ENCODE data around the gene RNU4-1.
"Not testable (repeated sequence)": the region's sequence is repeated elsewhere in the genome, so short reads cannot be mapped to it uniquely, and the experiment has no call there.

Gene RNU4-1

GRCh38 chr12:120292661-120293531 is at the start of gene RNU4-1:
Gene RNU4-1 (minus strand): TSS chr12:120293237.
- DNase-seq = peak; percentile 88

DNA sequence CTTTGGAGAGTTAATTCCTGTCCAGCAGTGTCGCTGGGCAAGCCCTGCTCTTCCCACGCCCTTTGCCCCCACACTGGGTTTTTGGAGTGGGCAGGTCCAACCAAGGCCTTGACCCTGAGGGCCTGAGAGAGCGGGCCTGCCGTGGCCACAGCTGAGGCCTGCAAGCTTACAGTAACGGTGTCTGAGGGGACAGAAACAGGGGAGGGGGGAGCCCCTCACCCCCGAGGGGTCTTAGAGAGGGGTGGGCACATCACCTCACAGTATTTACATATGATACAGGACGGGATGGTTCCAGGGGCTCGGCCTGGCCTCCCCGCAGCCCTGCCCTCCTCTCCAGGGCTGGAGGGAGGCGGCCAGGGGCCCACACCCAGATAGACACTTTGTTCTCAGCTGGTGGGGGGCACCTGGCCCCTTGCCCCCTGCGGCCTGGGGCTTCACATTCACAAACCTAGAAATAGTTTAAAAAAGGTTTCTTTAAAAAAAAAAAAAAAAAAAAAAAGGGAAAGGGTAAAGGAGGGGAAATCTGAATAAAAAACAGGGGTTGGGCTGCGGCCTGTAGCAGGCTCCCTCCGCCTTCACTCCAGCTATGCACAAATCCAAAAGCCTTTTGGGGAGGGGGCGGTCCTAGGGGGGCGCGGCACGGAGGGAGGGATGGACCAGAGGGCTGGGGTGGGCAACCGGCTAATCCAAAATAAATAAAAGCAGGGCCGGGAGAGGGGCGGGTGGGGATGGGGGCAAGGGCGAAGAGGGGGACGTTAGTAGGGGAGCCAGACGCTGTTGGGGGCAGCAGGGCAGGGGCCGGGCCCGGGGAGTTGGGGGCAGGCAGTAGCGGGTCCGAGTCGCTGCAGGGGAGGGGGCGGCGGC is 49.4 kb upstream of the RNU4-1 start:
- no peak for DNase-seq

DNA sequence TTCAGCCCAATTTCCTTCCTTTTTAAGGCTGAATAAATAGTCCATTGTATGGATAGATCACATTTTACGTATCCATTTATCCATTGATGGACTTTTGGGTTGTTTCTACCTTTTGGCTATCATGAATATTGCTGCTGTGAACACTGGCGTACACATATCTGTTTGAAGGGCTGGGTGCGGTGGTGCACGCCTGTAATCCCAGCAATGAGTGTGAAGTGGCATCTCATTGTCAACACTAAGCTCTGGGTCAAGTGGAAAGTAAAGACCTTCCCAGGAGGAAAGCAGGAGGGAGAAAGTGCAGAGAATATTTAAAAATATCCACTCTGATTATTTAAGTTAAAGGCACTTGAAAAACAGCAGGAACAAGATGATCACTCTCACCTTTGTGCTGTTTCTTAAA is 46.2 kb upstream of the RNU4-1 start:
- no peak for DNase-seq

GRCh38 chr12:120337730-120338129 is 44.7 kb upstream of the RNU4-1 start:
- no peak for DNase-seq

DNA sequence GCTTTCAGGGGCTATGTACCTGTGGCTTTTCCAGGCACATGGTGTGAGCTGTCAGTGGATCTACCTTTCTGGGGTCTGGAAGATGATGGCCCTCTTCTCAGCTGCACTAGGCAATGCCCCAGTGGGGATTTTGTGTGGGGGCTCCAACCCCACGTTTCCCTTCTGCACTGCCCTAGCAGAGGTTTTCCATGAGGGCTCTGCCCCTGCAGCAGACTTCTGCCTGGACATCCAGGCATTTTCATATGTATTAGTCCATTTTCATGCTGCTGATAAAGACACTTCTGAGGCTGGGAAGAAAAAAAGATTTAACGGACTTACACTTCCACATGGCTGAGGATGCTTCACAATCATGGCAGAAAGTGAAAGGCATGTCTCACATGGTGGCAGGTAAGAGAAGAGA is 43.4 kb upstream of the RNU4-1 start:
- DNase-seq = not testable (repeated sequence)

- DNase-seq = peak; percentile 6
These were observed 42.4 kb upstream of the RNU4-1 start for GRCh38 chr12:120335447-120335846.

- DNase-seq = no peak
These were observed 39.5 kb upstream of the RNU4-1 start for GRCh38 chr12:120332523-120332922.

- DNase-seq = no peak
These were observed 39.0 kb upstream of the RNU4-1 start for GRCh38 chr12:120332041-120332440.

DNA sequence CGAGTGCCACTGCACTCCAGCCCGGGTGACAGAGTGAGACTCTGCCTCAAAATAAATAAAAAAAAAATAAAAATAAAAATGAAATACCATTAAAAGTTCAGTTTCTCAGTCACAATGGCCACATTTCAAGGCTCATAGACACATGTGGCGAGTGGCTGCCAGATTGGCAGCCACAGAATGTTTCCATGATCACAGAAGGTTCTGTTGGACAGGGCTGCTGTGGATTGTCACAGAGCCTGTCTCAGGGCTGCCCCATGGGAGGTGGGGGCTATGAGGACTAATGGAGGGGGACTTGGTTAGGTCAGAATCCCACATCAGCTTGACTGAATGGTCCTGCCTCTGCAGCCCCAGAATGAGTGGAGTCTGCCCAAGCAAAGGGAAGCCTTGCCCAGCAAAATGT is 38.4 kb upstream of the RNU4-1 start:
- no peak for DNase-seq

DNA sequence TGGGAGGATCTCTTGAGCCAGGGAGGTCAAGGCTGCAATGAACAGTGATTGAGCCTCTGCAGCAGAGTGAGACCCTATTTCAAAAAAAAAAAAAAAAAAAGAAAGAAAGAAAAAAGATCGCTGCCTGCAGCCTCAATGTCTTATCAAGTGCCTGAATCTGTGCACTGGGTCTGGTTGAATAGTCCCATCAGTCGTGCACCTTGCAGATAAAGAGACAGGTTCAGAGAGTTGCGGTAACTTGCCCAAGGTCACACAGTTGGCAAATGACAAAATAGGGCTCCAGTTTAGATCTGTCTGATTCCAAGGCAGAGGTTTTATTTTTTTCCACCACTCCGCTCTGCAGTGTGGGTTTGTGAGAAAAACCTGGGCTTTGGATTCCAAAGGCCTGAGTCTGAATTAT is 35.2 kb upstream of the RNU4-1 start:
- DNase-seq = no peak

GRCh38 chr12:120327593-120327992 is 34.6 kb upstream of the RNU4-1 start, which contains the start of gene PLA2G1B:
Gene PLA2G1B (minus strand): TSS chr12:120327779. CDS start chr12:120327753, 26 bp downstream.
- DNase-seq = no peak

GRCh38 chr12:120324841-120325417 is 31.9 kb upstream of the RNU4-1 start:
- no peak for DNase-seq

GRCh38 chr12:120323772-120324171 is 30.7 kb upstream of the RNU4-1 start:
- no peak for DNase-seq

- no peak for DNase-seq
These were observed 28.6 kb upstream of the RNU4-1 start for GRCh38 chr12:120321382-120322202.

- peak; percentile 100 for DNase-seq
These were observed 24.4 kb upstream of the RNU4-1 start for GRCh38 chr12:120317224-120318105.

GRCh38 chr12:120316798-120317223 is 23.8 kb upstream of the RNU4-1 start:
- DNase-seq = no peak

- no peak for DNase-seq
These were observed 21.2 kb upstream of the RNU4-1 start for GRCh38 chr12:120314220-120314619.

GRCh38 chr12:120301962-120302815 is 9.2 kb upstream of the RNU4-1 start, which contains the start of gene SIRT4:
Gene SIRT4 (plus strand): TSS chr12:120302321. CDS start chr12:120303562, 1,241 bp downstream.
- DNase-seq = peak; percentile 90

GRCh38 chr12:120292411-120292660 is 701 bp downstream of the RNU4-1 start:
- DNase-seq = no peak

GRCh38 chr12:120290609-120291305 is 2.3 kb downstream of the RNU4-1 start:
- peak; percentile 4 for DNase-seq
